Measurements from ENCODE around the gene PXMP2.

GRCh38 chr12:132703641-132704040, 16.3 kb downstream of the PXMP2 start:
- TF ChIP-seq CTCF (IDR thresholded peaks at IDR 0.05) (no peak), POLR2A (IDR thresholded peaks at IDR 0.05) (no peak)
